Stomach (tissue), 9 donors: Measurements from ENCODE around the gene ATP8A2. TPM values are rescaled to one million over a fixed set of nuclear protein-coding genes. Genes with fewer than 3 reads are reported as not detected.

Source experiments
- DNase-seq, 2 donors: peaks; one replicate each; pipeline versions ENCODE4 v3.0.0 to v3.0.0-alpha.2; 2013 to 2019
- H3K27ac ChIP-seq, 5 donors: fragments of 200-600 bp in 4 of 5; sonication (generic) in 4 of 5; one replicate each; pipeline ENCODE4 v1.5.1; 2013 to 2019; ENCODE audit warnings: mild to moderate bottlenecking in 1 of 5, moderate library complexity in 1 of 5
- H3K27me3 ChIP-seq, 3 donors: fragments of 200-600 bp; sonication (generic); one replicate each; pipeline ENCODE4 v1.5.1; 2017 to 2019; ENCODE audit warnings: mixed run types in 1 of 3
- H3K36me3 ChIP-seq, 4 donors: fragments of 200-600 bp; sonication (generic); 1 replicate in 3 of 4; 2 replicates in 1 of 4; pipeline ENCODE4 v1.5.1; 2016 to 2019
- H3K4me1 ChIP-seq, 4 donors: fragments of 200-600 bp; sonication (generic); one replicate each; pipeline ENCODE4 v1.5.1; 2016 to 2019
- H3K4me3 ChIP-seq, 4 donors: fragments of 200-600 bp; sonication (generic) in 3 of 4; one replicate each; pipeline ENCODE4 v1.5.1; 2016 to 2019; ENCODE audit warnings: mild to moderate bottlenecking in 1 of 4
- H3K9me3 ChIP-seq, 4 donors: fragments of 200-600 bp; sonication (generic); one replicate each; pipeline ENCODE4 v1.5.1; 2016 to 2019
- EP300 ChIP-seq: sonication (generic); formaldehyde crosslinking; IDR thresholded peaks from one replicate; pipeline ENCODE4 v1.6.1; 2017; ENCODE audit warnings: antibody characterized with exemption
- POLR2A ChIP-seq, 4 donors: fragments of 450-650 bp; IDR thresholded peaks; one replicate each; pipeline ENCODE4 v1.6.1; 2016; ENCODE audit warnings: antibody characterized with exemption in 4 of 4, control low read depth in 2 of 4, mild to moderate bottlenecking in 1 of 4, moderate library complexity in 1 of 4
- POLR2AphosphoS5 ChIP-seq, 3 donors: sonication (generic); formaldehyde crosslinking; IDR thresholded peaks; one replicate each; pipeline ENCODE4 v1.6.1; 2016; ENCODE audit warnings: antibody characterized with exemption in 3 of 3
- WGBS, 5 donors: extraction: QIAGEN DNeasy Blood & Tissue Kit in 3 of 5; methylation state at CpG; one replicate each; pipeline versions ENCODE4 v1.1.5 to v1.1.7; 2013 to 2018; 5-methylcytosine and 5-hydroxymethylcytosine counted together
- intact Hi-C: fragments of 100-400 bp; cut with DNase I; formaldehyde crosslinking; loops from one replicate; pipeline ENCODE4 v1.15.1; 2023; ENCODE audit warnings: low total_unique reads
- polyA plus RNA-seq, 3 donors: library from polyadenylated mRNA; stranded (reverse); fragments of 200-250 nt; gene quantifications; one replicate each; pipeline ENCODE4 v1.2.3, GENCODE V29; 2013
- total RNA-seq, 5 donors: library from RNA; depleted of rRNA; stranded (reverse); fragments of >200 nt; gene quantifications; one replicate each; pipeline versions ENCODE4 v1.1.0 to v1.2.3, GENCODE V29; 2014 to 2016
- TF ChIP-seq, protein P1 (sequence below), 7 experiments: fragments of 450-650 bp in 4 of 7; fragments of 200-600 bp in 3 of 7; sonication (generic) in 3 of 7; IDR thresholded peaks; one replicate each; pipeline ENCODE4 v1.5.1; 2016 to 2019; ENCODE audit warnings: antibody characterized with exemption in 7 of 7, control low read depth in 2 of 7, mild to moderate bottlenecking in 1 of 7
- donor health status: healthy with polysubstance abuse.
- donor health status: Bipolar disorder and iron deficiency.
- donor health status: healthy.

ATP8A2 gene
- total and polyA plus RNA-seq, 8 donors: 0.12 to 3.5 (median 0.20) TPM; not detected in 3

DNA sequence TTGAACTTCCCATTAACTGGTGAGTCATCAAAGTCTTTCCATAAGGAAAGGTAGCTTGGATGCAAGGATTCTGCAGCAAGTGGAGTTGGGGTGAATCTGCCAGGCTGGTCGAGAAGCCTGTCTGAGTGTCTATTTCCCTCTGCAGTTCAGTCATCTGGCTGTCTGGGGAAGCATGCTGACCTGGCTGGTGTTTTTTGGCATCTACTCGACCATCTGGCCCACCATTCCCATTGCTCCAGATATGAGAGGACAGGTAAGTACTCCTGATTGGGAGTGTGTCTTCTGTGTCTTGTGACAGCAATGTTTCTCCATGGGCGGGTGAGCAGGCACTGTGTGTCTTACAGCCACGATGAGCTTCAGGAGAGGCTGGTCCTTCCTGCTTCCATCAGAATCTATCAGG, 490.4 kb downstream of the ATP8A2 start:
- Histone ChIP-seq H3K9me3 (no peaks in the 10 kb centered on the region), H3K27me3 (no peaks in the 10 kb centered on the region), H3K36me3 (no peaks in the 10 kb centered on the region), H3K27ac (no peak overlapping the region), H3K4me3 (no peak overlapping the region), H3K4me1 (no peaks in the 10 kb centered on the region)
- DNase-seq: no peak
- 66 to 91% (median 67%) methylated on average over 4 of the region's 4 CpGs for WGBS, 5 donors
- TF ChIP-seq, protein P1, sequence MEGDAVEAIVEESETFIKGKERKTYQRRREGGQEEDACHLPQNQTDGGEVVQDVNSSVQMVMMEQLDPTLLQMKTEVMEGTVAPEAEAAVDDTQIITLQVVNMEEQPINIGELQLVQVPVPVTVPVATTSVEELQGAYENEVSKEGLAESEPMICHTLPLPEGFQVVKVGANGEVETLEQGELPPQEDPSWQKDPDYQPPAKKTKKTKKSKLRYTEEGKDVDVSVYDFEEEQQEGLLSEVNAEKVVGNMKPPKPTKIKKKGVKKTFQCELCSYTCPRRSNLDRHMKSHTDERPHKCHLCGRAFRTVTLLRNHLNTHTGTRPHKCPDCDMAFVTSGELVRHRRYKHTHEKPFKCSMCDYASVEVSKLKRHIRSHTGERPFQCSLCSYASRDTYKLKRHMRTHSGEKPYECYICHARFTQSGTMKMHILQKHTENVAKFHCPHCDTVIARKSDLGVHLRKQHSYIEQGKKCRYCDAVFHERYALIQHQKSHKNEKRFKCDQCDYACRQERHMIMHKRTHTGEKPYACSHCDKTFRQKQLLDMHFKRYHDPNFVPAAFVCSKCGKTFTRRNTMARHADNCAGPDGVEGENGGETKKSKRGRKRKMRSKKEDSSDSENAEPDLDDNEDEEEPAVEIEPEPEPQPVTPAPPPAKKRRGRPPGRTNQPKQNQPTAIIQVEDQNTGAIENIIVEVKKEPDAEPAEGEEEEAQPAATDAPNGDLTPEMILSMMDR (IDR thresholded peaks at IDR 0.05): no peak
- TF ChIP-seq POLR2AphosphoS5 (IDR thresholded peaks at IDR 0.05): no peak
- TF ChIP-seq POLR2A (IDR thresholded peaks at IDR 0.05): no peak
- no peak for TF ChIP-seq EP300
- intact Hi-C loops: no loop called here

DNA sequence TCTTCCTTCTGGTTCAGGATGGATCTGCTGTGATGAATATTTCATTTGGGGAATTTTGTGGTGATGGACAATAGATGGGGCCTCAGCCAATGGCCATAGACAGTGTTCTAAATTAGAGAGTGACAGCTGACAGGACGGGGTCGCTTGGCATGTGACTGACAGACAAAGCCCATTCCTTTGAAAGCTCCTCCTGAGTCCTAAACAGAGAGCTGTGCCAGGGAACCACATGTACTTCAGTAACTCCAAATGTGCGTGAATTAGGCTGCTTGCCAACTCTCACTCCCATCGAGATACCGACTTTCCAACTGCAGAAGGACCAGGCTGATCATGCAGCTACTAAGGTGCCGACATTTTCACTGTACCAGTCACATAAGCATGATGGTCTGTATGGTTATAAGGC, 492.3 kb downstream of the ATP8A2 start:
- TF ChIP-seq POLR2AphosphoS5 (IDR thresholded peaks at IDR 0.05) (no peak), POLR2A (IDR thresholded peaks at IDR 0.05) (no peak), EP300 (no peak)
- TF ChIP-seq, protein P1 (IDR thresholded peaks at IDR 0.05): no peak
- Histone ChIP-seq H3K27me3 (no peaks in the 10 kb centered on the region), H3K27ac (no peak overlapping the region), H3K4me3 (no peak overlapping the region), H3K4me1 (no peaks in the 10 kb centered on the region), H3K9me3 (no peaks in the 10 kb centered on the region), H3K36me3 (no peaks in the 10 kb centered on the region)
- DNase-seq: no peak
- intact Hi-C loops: no loop called here
- WGBS, 5 donors: 68 to 80% (median 78%) methylated on average over 6 of the region's 6 CpGs

DNA sequence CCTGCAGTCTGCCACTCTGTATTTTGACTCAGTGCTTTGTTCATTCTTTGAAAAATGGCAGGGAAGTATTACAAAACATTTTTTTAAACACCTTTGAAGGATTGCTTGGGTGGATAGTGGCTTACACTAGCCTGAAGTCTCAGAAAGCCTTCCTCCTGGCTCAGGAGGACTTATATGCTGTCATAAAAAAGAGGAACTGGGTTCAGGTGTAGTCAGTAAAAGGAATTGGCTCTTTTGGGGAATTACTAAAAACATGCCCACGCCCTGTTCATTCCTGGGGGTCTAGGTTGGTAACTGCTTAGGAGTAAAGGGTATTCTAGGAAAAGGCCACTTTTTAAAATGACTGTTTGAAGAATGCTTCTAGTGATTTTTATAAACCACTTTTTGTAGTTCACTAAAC, 493.2 kb downstream of the ATP8A2 start:
- H3K4me3 ChIP-seq: no peak overlapping the region
- no peak overlapping the region for H3K27ac ChIP-seq
- H3K9me3 ChIP-seq: no peaks in the 10 kb centered on the region
- intact Hi-C loops: no loop called here
- H3K36me3 ChIP-seq: no peaks in the 10 kb centered on the region
- DNase-seq: no peak
- no peaks in the 10 kb centered on the region for H3K27me3 ChIP-seq
- TF ChIP-seq POLR2A (IDR thresholded peaks at IDR 0.05) (no peak), EP300 (no peak), POLR2AphosphoS5 (IDR thresholded peaks at IDR 0.05) (no peak)
- TF ChIP-seq, protein P1 (IDR thresholded peaks at IDR 0.05): no peak
- WGBS, 5 donors: 71 to 95% (median 91%) methylated on average over 1 of the region's 1 CpG
- H3K4me1 ChIP-seq: no peaks in the 10 kb centered on the region

DNA sequence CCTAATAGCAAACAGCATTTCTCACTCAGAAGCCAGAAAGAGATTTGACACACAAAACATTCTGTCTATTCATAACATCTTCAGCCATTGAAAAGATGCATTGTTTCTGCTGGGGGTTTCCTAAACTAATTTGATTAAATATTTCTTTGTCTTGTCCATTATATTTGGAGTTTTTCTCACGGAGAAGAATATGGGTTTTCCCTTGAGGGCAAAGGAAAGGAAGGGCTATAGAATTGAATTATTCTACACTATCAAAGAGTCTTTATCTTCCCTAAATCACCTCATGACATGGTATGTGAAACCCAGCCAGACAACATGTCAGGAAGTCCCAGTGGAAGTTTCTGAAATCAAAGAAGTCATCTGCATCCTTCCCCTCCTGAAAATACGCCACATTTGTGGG, 493.6 kb downstream of the ATP8A2 start:
- intact Hi-C loops: no loop called here
- H3K27ac ChIP-seq: no peak overlapping the region
- H3K9me3 ChIP-seq: no peaks in the 10 kb centered on the region
- no peak for TF ChIP-seq EP300
- no peak for TF ChIP-seq POLR2A (IDR thresholded peaks at IDR 0.05)
- TF ChIP-seq, protein P1 (IDR thresholded peaks at IDR 0.05): no peak
- TF ChIP-seq POLR2AphosphoS5 (IDR thresholded peaks at IDR 0.05): no peak
- no peaks in the 10 kb centered on the region for H3K36me3 ChIP-seq
- DNase-seq: no peak
- 73 to 85% (median 80%) methylated on average over 2 of the region's 2 CpGs for WGBS, 5 donors
- no peaks in the 10 kb centered on the region for H3K4me1 ChIP-seq
- no peaks in the 10 kb centered on the region for H3K27me3 ChIP-seq
- no peak overlapping the region for H3K4me3 ChIP-seq
